ENCODE data around the gene GMEB1. TPM values are rescaled to one million over a fixed set of nuclear protein-coding genes. Genes with fewer than 3 reads are reported as not detected.
"Not testable (repeated sequence)": the region's sequence is repeated elsewhere in the genome, so short reads cannot be mapped to it uniquely, and the experiment has no call there.

The GMEB1 gene
- total RNA-seq, 1 donor from 2014 or later = 6.3 TPM

DNA sequence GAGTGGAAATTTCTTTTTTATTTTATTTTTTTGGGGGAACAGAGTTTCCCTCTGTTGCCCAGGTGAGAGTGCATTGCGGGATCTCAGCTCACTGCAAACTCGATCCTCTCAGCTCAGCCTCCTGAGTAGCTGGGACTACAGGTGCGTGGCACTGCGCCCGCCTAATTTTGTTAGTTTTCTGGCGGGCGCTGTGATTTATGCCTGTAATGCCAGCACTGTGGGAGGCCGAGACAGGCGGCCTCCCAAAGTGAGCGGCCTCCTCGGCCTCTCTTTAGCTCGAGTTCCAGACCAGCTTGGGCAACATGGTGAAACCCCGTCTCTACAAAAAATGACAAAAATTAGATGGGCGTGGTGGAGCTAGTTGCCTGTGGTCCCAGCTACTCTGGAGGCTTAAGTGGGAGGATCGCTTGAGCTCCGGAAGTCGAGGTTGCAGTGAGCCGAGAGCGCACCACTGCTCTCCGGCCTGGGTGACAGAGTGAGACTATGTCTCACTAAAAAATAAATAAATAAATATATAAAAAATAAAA lies 2.7 kb downstream of the GMEB1 start:
- DNase-seq (ENCODE audit: low read depth in 2 of 2) = no peak

DNA sequence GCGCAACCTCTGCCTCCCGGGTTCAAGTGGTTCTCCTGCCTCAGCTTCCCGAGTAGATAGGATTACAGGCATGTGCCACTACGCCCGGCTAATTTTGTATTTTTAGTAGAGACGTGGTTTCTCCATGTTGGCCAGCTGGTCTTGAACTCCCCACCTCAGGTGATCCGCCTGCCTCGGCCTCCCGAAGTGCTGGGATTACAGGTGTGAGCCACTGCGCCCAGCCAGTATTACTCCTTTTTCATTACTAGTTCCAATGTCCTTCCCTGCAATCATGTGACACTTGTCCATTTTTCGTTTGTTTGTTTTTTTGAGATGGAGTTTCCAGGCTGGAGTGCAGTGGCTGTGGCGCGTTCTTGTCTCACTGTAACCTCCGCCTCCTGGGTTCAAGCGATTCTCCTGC lies 4.4 kb downstream of the GMEB1 start:
- not testable (repeated sequence) for DNase-seq (ENCODE audit: low read depth in 2 of 2)

DNA sequence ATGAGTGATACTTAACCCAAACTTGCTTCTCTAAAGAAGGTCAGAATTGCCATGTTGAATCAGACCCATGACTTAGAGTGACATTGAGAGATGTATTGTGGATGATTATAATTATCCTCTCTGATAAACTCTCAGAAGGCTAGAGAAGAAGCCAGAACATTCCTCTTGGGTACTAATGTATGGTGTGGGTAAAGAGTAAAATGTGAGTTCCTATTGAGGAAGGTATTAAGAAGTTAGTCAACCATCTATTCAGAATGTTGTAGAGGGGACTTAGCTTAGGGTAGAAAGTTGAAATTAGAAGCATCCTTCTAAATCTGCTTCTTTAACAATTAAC lies 7.3 kb downstream of the GMEB1 start:
- no peak for DNase-seq (ENCODE audit: low read depth in 2 of 2)

DNA sequence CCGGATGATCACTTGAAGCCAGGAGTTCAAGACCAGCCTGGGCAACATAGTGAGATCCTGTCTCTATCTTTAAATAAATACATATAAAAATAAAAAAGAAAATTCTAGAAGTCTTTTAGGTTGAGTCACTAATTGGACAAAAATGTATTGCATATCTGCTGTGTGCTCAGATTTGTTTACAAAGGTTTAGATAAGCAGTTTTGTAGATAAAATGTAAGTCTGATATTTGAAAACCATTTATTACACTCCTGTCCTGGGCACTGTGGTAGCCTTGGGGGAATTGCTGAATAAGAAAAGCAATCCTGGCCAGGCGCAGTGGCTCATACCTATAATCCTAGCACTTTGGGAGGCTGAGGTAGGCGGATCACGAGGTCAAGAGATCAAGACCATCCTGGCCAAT lies 11.6 kb downstream of the GMEB1 start:
- no peak for DNase-seq (ENCODE audit: low read depth in 2 of 2)

DNA sequence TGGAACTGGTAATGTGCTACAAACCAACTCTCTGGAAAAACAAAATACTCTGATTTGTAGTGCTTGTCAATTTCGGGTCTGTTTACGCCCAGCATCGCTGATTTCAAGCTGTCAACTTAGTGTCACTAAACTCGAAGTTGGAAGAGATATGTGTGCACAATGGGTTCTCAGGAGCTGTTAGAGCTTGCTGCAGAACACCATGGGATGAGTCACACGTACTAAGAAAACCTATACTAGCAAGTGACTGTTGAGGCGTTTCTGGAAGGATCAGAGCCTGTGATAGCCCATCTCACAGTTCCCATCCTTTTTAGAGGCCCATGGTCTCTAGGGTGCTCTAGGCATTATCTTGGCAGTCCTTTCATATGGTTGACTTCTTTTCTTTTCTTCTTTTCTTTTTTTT lies 14.3 kb downstream of the GMEB1 start:
- DNase-seq (ENCODE audit: low read depth in 2 of 2) = no peak

DNA sequence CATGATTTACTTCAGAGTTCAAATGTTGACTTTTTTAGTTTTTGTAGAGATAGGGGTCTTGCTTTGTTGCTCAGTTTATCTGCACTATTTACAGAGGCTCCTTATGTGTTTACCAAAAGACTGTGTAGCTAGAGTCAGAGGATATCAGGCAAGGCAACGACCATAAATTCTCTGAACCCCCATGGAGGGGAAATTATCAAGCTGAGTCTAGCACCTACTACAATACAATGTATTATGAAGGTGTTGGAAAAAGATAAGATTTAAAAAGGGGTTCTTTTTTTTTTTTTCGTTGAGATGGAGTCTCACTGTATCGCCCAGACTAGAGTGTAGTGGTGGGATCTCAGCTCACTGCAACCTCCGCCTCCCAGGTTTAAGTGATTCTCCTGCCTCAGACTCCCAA lies 16.4 kb downstream of the GMEB1 start:
- no peak for DNase-seq (ENCODE audit: low read depth in 2 of 2)

DNA sequence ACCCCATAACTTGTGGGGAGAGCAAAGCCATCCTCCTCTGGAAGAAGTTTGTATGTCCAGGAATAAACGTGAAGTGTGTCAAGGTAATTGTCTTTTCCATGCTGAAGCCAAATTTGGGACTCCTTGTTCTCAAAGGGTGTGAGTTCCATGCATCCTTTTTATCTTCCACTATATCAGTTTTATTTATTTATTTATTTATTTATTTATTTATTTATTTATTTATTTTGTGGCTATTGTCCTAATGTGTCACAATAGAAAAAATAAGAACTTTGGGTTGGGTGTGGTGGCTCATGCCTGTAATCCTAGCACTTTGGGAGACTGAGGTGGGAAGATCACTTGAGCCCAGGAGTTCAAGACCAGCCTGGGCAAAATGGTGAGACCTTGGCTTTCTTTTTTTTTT lies 23.0 kb downstream of the GMEB1 start:
- DNase-seq (ENCODE audit: low read depth in 2 of 2) = not testable (repeated sequence)

DNA sequence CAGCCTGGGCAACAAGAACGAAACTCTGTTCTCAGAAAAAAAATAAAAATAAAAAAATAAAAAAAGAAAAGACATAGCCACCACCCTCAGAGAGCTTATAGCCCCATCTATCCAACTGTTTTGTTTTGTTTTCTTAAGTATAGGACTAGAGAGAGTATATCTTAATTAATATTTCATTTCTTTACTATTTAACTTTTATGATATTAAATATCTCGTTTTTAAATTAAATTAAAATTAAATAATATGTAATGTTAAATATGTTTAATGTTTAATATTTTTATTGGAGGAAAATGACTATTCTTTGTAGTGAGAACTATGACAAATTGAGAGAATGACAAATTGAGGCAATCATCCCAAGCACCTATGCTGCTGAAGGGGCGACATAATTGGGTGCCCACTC lies 35.0 kb downstream of the GMEB1 start:
- no peak for DNase-seq (ENCODE audit: low read depth in 2 of 2)

DNA sequence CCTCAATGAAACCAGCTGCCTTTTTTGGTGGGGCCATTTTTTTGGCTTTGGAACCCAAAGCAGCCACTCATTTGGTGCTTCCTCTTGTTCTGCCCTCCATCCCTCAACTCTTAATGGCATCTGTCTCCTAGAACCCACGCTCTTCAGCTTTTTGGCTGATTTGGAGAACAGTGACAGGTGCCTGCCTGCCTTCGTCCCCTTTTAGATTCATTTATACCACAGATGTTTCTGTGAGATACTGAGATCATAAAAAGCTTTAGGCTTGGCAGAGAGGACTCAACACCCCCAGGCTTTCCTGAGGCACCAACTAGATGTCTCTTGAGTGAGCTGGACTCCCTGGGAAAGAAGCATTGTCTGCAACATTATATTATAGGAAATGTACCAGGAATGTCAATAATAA lies 47.8 kb downstream of the GMEB1 start:
- DNase-seq (ENCODE audit: low read depth in 2 of 2) = no peak

DNA sequence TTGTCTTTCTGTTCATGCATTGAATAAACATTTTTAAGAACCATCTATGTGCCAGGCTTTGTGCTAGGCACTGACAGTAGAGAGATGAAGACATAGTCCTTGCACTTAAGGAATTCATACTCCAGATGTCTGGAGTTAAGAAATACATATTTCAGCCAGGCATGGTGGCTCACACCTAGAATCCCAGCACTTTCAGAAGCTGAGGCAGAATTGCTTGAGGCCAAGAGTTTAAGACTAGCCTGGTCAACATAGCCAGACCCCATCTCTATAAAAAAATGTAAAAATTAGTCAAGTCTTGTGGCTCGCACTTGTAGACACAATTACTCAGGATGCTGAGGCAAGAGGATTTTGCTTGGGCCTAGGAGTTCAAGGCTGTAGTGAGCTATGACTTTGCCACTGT lies 49.6 kb downstream of the GMEB1 start:
- DNase-seq (ENCODE audit: low read depth in 2 of 2) = no peak

DNA sequence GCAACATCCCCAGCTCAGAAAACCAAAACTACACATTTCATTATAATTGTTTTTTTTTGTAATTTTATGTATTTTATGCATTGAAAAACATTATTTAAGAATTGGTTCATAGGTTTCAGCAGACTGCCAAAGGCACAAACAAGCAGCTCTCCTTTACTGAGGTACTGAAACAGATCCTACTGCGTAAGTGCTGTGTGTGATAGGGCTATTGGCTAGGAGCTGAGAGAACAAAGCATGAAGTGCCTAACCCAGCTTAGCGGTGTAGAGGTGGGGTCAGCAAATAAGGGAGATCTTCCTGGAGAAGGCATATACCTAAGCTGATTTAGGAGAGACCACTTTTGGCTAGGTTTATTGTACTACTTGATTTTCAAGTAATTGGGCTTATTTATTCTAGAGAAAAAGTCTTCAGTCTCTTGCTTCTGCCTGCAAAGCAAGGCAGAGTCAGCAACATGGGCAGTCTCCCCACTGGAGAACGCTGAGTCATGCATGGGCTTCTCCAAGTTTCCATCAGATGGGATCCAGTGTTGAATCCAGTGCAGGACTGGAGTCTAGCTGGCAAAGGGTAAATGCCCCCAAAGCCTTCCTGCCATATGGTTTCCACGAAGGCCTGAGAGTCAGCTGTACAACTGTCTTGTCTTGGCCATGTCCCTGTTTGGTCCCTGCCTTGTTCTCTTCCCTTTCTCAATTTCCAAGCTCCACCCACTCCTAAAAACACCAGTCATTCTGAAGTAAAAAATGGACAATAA lies 50.2 kb downstream of the GMEB1 start:
- DNase-seq (ENCODE audit: low read depth in 2 of 2) = peak; percentile 28 to 32

DNA sequence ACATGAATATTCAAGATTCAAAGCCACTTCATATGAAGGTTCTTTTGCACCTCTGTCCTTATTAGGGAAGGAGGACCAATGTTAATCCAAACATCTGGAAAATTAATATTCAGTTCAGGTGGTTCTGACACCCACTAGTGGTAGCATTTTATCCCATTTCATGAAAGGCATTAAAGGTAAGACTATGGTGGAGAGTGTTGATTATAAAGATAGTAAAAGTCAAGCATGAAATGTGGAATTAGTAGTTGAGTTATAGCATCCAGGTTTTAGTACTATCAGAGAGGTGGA lies 50.7 kb downstream of the GMEB1 start:
- no peak for DNase-seq (ENCODE audit: low read depth in 2 of 2)

DNA sequence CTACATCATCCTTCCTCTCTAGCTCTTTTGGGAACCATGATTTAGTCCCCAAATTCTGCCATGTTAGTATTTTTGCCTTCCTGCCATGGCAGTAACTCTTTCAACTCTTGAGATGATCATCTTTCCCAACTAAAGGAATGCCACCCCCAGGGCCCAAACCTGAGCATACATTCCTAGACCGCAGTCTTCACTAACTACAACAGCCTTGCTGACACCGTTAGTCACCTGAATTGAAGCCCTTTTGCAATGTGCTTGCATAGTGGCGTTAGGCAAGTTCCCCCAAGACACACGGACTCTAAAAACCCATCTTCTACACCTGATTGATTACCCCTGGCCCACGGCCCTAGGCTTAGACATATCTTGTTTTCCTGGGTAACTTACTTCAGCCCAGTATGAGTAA lies 51.8 kb downstream of the GMEB1 start:
- no peak for DNase-seq (ENCODE audit: low read depth in 2 of 2)

DNA sequence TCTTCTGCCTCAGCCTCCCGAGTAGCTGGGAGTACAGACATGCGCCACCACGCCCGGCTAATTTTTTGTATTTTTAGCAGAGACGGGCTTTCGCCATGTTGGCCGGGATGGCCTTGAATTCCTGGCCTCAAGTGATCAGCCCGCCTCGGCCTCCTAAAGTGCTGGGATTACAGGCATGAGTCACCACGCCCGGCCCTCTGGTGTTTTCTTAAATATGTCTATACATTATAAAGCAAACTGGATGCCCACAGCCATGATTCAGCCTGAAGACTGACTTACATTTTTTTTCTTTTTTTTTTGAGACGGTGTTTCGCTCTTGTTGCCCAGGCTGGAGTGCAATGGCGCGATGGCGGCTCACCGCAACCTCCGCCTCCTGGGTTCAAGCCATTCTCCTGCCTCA lies 53.3 kb downstream of the GMEB1 start:
- DNase-seq (ENCODE audit: low read depth in 2 of 2) = not testable (repeated sequence)

DNA sequence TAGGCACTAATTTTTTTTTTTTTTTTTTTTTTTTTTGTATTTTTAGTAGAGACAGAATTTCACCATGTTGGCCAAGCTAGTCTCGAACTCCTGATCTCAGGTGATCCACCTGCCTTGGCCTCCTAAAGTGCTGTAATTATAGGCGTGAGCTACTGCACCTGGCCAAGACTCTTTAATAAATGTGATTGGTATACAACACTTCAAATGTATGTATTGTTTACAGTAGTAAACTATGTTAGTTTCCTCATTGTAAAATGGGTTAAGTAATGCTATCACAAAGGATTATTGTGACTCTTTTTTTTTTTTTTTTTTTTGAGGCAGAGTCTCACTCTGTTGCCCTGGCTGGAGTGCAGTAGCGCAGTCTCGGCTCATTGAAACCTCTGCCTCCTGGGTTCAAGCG lies 56.8 kb downstream of the GMEB1 start:
- not testable (repeated sequence) for DNase-seq (ENCODE audit: low read depth in 2 of 2)

DNA sequence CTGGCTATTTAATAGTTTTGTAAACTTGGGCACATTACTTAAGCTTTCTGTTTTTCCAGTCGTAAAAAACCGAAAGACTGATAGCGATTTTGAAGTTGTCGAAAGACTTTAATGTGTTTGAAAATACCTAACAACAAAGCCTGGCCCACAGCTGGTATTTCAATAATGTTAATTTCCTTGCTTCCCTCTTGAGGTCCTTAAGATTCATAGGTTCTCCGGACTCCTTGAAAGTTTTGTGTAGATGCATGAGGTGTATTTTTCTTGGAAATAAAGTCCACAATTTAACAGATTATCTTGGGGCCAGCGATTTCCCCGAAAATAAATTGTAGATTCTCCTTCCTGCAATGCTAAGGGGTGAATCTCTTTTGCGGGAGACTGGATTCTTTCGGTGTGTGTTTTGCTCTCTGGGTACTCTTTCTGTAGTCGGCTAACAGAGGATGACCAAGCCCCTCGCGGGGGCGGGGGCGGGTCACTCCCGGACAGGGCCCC lies 67.4 kb downstream of the GMEB1 start:
- DNase-seq (ENCODE audit: low read depth in 2 of 2) = no peak

DNA sequence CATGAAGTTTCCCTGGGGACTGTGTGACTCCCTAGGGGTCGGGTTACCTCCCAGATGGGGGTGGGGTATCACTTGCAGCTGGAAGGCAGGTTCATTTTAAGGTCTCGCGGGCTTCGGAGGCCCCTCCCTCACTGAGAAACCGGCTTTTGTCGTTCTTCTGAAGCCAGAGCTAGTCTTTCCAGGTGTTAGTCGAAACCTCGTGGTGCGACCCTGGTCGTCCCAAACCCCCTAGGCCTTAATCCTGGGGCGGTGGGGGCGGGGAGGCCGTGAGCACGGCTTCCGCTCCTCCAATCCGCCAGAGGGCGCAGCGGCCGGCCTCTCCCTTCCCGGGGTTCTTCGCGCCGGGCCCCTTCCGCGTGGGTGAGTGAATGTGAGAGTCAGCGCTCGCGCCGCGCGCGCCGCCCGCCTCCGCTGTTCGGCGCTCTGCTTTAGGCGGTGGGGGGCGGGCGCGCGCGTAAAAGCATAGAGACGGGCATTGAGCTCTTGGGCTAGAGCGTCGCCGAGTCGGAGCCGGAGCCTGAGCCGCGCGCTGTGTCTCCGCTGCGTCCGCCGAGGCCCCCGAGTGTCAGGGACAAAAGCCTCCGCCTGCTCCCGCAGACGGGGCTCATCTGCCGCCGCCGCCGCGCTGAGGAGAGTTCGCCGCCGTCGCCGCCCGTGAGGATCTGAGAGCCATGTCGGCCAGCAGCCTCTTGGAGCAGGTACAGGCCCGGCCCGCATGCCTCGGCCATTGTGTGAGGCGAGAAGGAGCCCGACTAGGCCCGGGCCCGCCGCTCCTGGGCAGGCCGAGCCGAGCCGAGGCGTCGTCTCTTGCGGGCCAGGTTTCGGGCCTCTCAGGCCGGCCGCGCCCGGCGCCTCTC lies 68.1 kb downstream of the GMEB1 start, which contains the start of gene YTHDF2:
Gene YTHDF2 (plus strand): TSS at position 491 of the 857 bp plus-strand sequence. CDS start 181 bp downstream, at position 672.
- DNase-seq (ENCODE audit: low read depth in 2 of 2) = peak; percentile 98 to 99

DNA sequence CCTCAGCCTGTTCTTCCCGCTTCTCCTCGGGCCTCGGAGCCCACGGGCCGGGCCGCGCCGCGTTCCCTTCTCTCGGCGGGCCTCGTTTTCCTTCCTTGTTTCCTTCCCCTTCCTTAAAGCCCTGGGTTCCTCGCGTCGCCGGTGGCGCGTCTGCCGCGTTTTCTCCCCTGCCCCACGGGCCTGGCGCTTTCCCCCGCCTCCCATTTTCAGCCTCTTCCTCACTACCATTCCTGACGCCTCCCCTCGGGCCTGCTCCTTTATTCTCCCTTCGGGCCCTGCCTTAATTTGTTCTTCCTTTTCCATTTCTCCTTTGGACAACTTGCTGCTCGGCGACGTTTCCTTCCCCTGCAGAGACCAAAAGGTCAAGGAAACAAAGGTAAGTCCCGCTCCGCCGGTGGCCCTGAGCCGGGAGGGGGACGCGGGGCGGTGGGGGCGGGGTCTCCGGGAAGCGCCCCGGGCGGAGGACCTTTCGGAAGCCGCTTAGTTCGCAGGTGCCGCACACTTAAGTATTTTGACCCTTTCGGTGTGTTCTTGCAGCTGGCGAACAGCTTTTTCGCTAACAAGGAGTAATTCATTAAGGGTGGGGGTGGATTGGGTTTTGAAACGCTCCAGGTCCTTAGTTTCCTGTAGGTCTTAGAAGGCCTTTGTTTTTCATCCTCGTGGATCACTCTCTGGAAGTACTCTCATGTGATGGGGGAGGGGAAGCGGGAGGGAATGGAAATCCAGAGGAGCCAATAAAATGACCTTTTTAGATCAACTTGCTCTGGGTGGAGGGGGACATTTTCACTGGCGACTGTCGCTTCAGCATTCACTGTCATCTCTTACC lies 68.9 kb downstream of the GMEB1 start:
- DNase-seq (ENCODE audit: low read depth in 2 of 2) = peak; percentile 68 to 79

DNA sequence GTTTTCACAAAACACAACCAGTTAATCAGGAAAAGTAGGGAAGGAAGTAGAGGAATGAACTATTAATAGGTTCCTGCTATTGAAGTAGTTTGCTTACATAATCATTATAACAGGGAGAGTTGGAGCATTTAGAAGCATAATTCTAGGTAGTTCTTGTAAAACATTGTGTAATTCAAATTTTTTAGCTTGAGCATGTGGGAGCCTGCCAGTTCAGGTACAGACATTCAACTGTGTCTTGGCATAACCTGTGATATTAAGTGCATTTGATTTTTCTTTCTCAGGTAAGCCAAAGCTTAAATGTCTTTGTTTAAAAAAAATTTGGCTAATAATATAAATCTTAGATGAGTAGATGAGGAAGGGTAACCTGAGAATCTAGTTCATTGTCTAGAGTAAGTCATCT lies 71.5 kb downstream of the GMEB1 start:
- DNase-seq (ENCODE audit: low read depth in 2 of 2) = peak in 1 of 2 donors; percentile 35

DNA sequence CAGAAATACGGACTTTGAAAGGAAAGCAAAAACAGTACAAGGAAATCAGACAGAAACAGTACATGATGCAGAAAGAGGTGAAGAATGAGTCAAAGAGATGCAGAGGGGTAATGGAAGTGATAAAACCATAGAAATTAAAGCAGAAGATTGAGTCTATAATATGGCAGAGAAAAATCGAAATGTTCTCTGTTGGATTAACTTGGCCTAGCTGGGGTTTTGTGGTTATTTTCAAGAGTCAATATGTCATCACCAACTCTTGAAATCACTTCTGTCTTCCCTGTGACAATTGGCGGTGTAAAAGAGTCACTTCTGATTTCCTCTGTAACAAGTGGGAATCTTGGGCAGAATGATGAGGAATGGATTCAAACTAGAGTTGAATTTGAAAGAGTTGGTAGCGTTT lies 75.6 kb downstream of the GMEB1 start:
- no peak for DNase-seq (ENCODE audit: low read depth in 2 of 2)

DNA sequence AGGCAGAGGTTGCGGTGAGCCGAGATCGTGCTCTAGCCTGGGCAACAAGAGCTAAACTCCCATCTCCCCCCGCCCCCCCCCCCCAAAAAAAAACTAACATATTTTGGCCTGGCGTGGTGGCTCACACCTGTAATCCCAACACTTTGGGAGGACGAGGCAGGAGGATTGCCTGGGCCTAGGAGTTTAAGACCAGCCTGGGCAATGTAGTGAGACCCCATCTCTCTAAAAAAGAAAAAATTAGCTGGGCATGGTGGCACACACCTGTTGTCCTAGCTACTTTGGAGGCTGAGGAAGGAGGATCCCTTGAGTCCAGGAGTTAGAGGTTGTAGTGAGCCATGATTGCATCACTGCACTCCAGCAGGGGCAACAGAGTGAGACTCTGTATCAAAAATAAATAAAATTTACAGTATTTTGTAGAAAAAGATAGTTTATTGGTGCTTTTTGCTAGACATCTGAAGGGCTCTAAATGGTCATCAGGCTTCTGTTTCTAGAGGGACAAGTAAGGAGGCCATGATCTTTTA lies 77.1 kb downstream of the GMEB1 start:
- no peak for DNase-seq (ENCODE audit: low read depth in 2 of 2)

DNA sequence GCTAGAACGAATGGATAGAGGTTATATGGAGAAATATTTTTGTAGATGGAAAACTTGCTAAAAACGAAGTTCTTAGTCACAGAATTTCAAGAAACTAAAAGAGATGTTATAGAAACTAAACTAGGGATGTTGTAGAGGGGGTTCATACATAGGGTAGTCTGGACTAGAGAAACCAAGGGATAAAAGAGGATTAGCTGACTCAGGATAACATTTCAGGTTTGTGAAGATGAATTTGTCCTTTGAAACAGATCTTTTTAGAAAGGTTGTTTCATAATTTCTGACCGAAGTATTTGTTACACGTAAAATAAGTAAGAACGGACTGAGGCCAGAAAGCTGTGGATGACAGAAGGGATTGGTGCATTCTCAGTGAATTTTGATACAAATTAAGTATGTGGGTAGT lies 81.7 kb downstream of the GMEB1 start:
- DNase-seq (ENCODE audit: low read depth in 2 of 2) = no peak
